GM18517 (cell line): ENCODE data around the gene IGF1R.
"Not testable (repeated sequence)": the region's sequence is repeated elsewhere in the genome, so short reads cannot be mapped to it uniquely, and the experiment has no call there.

Experiments
- ATAC-seq: cut with Tn5 transposase; IDR thresholded peaks from one replicate; pipeline ENCODE4 v1.9.1; 2021; ENCODE audit warnings: mild to moderate bottlenecking, moderate library complexity; ENCODE audit not compliant: unreplicated experiment

IGF1R gene

DNA sequence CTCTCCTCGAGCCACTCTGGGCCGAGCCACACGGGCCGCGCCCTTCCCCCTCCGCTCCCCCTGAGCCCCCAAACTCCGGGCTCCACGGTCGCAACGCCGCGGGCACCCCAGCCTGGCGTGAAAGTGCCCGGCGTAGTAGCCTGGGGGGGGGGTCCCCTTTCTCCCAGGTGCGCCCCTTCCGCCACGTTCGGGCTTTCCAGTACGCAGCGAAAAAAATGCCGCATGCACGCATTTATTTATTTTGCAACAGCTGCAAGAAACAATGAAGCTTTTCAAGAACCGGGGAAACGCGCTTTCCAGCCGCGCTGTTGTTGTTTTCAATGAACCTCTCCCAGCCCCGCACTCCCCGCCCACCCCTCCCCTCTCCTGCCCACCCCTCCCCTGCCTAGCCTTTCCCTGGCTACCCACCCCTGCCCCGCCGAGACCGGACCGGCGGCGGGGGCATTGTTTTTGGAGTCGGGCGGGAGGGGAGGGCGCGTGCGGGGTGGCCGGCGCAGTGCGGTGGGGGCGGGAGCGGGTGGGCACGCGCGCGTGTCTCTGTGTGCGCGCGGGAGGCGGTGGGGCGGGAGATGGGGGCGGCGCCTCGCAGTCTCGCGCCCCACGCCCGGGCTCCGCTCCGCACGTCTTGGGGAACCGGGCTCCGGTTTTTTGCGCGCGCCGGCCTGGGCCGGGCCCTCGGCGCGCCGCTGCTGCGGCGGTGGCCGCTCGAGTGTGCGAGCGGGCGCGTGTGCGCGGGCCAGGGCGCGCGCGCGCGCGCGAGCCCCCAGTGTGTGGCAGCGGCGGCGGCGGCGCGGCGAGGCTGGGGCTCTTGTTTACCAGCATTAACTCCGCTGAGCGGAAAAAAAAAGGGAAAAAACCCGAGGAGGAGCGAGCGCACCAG, at the start of gene IGF1R:
Gene IGF1R, plus strand, starts transcription at position 766 of the 880 bp plus-strand sequence. CDS start 1,043 bp downstream, outside the sequence.
- ATAC-seq: peak; percentile 67

DNA sequence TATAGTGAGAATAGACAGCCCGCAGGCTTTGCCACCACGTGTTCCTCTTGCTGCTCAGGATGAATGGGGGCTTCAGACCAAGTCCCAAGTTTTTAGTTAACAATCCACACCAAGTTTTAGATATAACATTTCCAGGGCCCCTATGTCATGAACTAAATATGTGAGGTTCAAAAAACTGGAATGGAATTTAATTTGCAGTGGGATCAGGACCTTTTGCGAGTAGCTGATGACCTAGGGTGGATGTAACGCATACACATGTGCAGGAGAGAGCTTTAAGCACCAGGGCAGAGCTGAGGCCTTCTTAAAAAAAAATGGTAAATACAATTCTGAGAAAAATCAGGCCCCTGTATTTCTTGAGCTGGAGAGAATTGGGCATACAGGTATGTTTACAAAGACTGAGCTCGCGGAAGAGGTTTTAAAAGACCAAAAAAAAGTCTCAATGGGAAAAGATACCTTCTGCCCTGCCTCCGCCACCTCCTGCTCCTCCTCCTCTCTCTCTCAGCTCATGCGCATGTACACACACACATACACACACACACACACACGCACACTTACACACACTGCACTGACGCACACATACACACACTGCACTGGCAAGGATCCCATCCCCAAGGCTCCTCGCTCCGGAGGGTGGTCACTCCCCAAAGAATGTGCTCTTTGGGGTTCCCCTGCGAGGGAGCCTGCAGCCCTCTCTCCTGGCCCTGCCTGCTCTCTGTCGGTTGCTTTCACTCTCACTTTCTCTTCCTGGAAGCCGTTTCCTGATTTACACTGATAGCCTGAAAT, 48.2 kb upstream of the IGF1R start:
- ATAC-seq: peak; percentile 72

DNA sequence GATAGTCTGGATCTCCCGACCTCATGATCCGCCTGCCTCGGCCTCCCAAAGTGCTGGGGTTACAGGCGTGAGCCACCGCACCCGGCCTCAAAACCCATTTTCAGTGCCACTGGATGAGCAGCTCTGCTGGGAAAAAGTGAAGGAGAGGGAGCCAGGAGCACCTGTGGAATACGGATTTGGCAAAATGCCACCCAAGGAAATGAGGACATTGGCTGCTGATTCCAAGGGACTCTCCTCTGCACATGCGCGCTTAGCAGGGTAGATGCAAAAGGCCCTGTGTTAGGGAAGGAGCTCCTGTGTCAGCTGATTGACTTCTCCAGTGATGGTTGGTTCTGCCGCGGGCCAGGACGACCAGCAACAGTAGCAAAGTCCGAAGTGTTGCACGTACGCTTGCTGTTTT, 43.4 kb upstream of the IGF1R start:
- ATAC-seq: no peak

DNA sequence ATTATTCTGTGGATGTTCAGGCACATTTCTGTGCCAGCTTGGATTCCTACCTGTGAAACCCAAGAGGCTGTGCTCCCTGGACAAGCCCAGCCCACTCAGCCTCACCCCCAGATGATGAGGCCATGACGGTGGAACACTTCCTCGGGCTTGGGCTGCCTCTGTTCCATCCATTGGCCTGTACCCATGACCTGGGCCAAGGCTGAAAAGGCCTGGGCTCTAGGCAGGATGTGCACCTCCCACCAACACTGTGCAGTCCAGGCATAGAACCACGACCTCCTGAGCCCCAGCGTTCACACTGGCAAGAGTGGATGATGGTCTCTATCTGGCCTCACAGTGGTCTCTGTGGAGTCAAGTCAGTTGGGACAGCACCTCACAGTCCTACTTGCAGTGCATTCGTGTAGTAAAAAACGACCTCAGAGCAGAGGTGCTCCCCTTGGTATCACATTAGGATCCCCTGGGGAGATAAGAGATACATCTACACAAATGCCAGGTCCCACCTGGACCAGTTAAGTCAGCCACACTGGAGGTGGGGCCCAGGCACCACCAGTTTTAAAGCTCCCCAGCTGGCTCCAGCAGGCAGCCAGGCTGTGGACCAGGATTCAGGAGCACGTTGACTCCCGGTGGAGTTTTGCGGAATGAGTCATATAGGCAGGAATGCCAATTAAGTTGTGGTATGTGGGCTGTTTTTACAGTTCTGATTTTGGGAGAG, 39.0 kb upstream of the IGF1R start:
- ATAC-seq: no peak

DNA sequence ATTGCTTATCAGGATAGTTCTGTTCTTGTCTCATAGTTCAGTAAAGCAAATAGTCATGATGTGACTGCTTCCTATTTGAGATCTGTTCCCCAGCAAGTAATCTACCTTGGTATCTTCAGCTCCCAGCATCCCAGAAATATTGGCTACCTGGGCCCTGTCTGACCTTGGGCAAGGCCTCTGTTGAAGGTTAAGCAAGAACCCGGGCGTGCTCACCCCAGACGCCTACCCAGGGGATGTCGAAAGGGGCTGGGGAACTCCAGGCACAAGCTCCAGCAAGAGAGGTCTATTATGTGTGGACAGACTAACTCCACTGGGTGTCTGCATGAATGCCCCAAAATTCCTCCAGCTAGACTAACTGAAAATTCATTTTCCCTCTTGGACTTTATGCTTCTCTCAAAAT, 37.3 kb upstream of the IGF1R start:
- ATAC-seq: no peak

DNA sequence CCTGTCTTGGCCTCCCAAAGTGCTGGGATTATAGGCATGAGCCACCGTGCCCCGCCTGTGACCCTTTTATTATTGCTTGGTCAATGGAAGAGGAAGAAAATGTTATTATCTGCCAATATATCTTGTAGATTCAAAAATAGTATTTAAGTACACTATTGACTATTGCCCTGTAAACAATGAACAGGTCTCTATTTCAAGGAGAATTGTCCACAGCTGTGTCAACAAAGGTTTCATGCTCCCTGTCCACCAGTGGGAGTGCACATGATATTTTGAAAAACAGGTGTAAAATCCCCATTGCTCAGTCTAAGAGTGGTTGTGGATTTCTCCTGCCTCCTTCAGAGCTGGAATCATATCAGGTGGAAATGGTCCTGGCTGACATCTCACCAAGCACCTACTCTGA, 36.5 kb upstream of the IGF1R start:
- no peak for ATAC-seq

DNA sequence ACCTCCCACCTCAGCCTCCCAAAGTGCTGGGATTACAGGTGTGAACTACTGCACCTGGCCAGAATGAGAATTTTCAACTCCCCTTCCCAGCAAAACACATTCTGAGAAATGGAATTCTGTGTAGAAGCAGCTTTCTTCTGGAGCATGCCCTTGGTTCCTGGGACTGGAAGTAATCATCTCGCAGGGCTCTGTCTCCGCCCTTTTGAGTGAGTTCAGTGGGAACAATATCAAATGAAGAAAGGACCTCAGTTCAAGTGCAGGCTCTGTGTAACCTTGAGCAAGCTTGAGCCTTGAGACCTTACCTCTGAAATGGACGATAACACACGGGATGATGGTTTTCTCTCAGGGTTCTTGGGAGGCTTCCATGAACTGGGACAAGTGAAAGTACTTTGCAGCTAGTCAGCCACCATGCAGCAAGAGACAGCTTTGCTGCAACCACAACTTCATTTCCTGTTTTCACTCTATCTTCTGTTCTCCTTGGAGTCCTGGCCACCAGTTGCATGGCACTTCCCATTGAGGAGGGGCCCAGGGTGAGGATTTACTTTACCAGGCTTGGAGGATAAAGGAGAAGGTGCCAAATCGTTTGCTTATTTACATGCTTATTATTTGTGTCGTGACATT, 35.7 kb upstream of the IGF1R start:
- no peak for ATAC-seq

DNA sequence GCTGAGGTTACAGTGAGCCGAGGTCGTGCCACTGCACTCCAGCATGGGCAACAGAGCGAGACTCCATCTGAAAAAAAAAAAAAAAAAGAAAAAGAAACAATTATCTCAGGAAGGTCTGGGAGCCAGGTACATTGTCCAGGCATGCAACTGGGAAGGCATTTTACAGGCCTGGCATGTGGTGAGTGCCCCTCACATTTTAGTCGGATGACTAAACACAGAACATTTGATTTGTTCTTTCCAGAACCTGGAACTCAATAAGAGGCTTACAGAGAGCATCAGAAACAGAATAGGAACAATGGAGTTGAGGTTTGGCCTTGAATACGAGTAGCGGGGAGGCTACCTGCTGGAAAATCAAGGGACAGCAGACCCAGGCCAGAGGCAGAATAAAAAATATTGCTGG, 33.7 kb upstream of the IGF1R start:
- ATAC-seq: no peak

DNA sequence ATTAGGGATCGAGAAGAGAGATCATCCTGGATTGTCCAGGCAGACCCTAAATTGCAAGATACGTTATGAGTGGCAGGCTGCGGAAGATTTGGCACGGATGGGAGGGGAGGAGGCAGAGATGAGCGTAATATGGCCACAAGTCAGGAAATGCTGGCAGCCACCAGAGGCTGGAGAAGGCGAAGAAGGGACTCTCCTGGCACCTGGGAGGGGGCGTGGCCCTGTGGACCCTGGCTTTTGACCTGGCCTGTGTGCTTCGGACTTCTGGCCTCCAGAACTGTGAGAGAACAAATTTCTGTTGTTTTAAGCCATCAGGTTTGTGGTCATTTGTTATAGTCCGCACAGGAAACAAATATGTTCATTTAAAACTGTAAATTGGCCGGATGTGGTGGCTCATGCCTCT, 31.9 kb upstream of the IGF1R start:
- ATAC-seq: no peak

DNA sequence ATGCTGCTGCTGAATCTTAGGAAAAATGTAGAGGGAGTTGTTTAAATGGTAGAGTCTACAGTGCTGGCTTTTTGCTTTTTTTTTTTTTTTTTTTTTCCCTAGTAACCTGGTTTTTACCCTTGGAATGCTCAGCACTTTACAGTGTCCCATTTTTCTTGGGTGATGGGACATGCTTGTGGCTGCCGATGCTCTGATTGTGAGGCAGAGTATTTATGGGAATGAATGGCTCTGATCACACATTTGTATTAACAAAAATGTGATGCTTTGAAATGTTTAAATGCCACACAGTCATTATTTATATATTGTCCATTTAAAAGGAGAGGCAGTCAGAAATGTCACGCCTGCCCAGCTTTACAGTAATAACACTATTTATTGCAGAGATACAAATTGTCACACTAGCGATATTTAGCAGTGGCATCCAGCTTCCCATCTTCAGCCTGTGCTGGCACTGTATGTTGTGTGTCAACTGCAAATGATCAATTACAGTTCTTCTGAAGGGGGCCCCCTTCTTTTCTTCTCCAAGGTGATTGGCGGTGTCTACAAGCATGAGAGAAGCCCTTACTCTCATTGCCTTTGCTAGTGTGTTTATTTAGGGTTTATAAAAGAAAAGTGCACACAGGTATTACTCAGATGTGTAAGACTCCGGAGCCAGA, 30.9 kb upstream of the IGF1R start:
- no peak for ATAC-seq

DNA sequence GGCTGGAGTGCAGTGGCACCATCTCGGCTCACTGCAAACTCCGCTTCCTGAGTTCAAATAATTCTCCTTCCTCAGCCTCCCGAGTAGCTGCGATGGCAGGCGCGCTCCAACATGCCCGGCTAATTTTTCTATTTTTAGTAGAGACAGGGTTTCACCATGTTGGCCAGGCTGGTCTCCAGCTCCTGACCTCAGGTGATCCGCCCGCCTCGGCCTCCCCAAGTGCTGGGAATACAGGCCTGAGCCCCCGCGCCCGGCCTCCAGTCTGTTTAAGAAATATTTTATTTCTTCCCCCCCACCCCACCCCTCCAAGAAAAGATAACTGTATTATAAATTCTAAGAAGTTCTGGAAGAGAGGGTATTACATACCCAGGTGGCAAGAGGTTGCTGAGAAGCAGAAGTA, 29.8 kb upstream of the IGF1R start:
- ATAC-seq: not testable (repeated sequence)

DNA sequence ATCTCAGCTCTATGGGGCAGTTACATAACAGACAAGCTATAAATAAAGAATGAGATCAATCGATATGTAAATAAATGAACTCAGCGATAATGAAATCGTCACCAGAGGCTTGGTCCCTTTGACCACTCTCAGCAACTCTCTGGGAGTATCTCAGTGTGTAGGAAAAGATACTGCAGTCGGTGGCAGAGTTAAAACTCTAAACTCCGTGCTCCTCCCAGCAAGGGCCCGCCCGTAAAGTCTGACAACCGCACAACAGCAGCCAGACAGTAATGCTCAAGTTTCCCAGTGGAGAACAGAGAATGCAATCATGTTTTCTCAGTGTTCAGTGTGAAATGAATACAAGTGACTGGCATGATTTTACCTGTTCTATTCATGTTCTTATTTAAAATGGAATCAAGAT, 28.3 kb upstream of the IGF1R start:
- ATAC-seq: no peak

DNA sequence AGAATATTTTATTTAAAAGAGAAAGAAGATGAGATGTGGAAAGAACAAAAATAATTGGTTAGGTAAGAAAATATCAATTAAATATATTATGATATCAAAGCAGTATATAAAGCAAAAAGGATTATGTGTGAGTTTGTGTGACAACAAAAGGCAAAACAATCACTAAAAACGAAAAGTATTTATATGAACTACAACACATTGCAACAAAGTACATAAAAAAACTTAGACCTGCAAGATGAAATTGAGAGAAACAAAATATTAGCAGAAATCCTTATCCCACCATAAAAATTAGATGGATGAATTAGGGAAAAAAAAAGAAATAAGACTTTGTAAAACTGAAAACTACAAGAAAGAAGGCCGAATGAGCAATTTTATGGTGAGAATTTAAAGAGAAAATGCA, 27.3 kb upstream of the IGF1R start:
- no peak for ATAC-seq

DNA sequence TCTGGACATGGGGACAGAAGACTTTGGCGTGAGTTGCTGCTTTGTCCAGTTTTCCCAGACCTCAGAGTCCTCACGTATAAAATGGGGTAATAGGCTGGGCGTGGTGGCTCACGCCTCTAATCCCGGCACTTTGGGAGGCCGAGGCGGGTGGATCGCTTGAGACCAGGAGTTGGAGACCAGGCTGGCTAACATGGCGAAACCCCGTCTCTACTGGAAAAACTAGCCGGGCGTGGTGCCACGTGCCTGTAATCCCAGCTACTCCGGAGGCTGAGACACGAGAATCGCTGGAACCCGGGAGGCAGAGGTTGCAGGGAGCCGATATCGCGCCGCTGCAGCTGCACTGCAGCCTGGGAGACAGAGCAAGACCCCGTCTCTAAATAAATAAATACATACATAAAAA, 22.7 kb upstream of the IGF1R start:
- ATAC-seq: no peak

DNA sequence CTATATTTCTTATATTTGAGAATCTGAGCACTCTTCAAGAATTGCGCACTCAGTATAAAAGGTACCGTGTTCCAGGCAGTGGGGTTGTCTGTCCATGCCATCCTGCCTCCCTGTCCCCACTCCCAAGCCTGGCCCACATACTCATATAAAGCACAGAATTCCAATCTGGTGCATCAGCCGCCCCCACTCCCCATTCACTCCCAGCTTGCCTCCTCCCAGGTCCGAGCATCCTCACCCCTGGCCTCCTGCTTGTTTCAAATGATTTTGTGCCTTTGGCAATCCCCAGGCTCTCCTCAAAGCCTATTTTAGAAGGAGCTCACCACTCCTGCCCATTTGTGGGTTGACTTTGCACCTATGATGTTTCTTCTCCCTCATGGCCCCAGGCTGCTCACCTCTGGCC, 22.2 kb upstream of the IGF1R start:
- no peak for ATAC-seq

DNA sequence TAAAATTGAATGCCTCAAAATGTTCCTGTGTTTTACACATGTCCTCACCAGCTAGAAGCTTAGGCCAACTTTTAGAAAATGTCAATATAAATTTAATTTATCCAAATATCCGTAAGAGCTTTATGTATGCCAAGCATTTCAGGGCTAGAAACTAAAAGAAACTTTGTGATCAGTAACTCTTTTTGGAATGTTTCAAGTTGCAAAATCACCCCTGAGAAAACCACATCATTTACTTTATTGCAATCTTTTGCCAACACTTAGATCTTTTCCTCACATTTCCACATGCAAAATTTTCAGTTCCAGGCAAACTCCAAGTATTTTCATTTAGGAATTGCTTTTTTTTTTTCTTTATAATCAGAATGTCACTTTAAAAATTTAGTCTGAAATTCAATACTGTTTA, 20.1 kb upstream of the IGF1R start:
- ATAC-seq: no peak

DNA sequence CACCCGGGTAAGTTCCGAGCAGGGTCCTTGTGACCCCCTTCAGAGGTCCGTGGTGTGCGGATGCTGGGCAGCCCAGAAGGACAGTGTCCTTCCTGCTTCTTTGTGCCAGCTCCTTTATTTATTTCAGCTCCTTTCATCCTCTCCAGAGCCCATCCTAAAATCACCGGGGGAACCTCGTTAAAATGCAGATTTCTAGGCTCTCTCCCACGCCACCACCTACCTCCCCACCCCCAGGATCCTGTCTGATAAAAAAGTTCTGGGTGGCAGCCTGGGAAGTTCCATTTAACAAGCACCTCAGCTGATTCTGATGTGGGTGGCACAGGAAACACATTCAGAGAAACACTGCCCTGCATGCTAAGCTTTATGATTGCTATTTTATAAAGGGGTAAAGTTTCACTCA, 12.5 kb upstream of the IGF1R start:
- no peak for ATAC-seq

DNA sequence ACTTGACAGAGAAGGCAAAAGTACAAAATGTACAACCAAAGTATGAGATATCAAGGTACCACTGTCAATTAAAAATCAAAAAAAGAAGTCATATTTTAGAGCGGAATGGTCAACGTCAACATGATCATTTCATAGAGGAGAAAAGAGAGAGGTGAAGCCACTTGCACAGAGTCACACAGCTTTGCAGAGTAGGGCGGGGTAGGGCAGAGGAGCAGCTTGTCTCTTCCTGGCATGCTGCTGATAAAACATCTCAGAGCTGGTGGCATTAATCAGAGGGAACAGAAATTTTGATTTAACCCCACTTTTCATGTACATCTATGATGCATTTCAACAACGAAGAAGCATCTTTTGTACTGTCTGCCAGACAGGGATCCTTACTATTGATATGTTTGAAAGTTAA, 5.2 kb upstream of the IGF1R start:
- no peak for ATAC-seq

DNA sequence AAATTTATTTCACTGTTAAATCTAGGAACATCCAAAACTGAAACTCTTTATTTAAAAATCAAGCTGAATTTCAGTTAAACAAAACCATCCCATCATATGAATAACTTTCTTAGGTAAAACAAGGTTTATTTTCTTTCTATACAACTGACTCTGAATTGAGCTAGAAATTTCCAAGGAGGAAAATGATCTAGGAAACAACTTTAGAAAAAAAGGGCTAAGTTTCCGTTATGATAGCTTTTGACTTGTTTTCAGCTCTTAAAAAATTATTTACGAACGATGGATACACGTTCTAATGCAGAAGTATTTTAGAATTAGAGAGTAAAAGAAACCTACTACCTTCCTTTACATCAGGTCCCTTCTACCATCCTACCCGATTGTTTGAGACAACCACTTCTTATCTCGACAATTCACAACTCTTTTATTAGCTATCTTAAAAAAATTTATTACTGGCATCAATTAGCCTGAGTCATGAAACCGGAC, 1.8 kb upstream of the IGF1R start:
- ATAC-seq: no peak

DNA sequence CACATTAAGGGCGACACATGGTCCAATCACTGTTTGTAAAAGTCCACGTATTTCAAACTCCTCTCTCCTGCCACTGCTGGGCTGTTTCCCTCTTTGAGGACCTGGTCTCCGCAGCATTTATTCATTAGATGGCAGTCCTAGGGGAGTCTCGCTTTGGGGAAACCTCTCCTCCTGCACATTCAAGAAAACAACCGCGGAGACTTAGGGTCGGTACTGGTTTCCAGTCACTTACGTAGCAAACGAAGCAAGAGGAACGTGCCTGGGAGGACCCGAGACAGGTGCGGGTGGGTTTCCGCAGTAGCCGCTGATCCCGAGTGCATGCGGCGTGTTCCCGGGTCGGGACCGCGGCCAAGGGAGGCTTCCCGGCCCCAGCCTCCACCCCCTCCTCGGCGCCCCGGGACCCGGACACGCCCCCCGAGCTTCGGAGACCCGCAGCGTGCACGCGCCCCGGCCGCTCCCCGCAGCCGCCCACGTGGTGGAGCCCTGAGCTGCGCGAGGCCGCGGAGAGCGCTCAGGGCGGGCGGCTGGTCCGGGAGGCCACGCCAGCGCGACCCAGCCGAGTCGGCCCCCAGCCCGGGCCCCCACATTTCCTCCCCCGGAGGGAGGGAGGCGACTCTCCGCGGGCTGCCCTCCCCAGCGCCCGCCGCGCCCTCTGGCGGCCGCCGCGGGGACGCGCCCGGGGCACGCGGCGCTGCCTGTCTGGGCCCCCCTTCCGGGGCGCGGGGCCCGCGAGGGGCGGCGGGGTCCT, 1.1 kb upstream of the IGF1R start:
- peak; percentile 35 for ATAC-seq
